Left ventricle myocardium inferior (tissue), 1 donor: ENCODE data around the gene SOX6. TPM values are rescaled to one million over a fixed set of nuclear protein-coding genes. Genes with fewer than 3 reads are reported as not detected.

Source experiments
- DNase-seq: peaks from one replicate; pipeline ENCODE4 v3.0.0-alpha.2; 2020
- H3K27ac ChIP-seq: fragments of 200-600 bp; replicated peaks from 2 replicates; pipeline ENCODE4 v1.8.0; 2021
- H3K27me3 ChIP-seq: fragments of 200-600 bp; 2 replicates; pipeline ENCODE4 v1.8.0; 2021; ENCODE audit warnings: low read depth
- H3K36me3 ChIP-seq: fragments of 200-600 bp; 2 replicates; pipeline ENCODE4 v1.8.0; 2021
- H3K4me1 ChIP-seq: fragments of 200-600 bp; 2 replicates; pipeline ENCODE4 v1.8.0; 2021
- H3K4me3 ChIP-seq: fragments of 200-600 bp; 2 replicates; pipeline ENCODE4 v1.8.0; 2021; ENCODE audit warnings: mild to moderate bottlenecking, moderate library complexity
- H3K9me3 ChIP-seq: fragments of 200-600 bp; replicated peaks from 2 replicates; pipeline ENCODE4 v1.8.0; 2021
- intact Hi-C: fragments of 100-400 bp; cut with micrococcal nuclease; formaldehyde crosslinking; loops from one replicate; pipeline ENCODE4 v1.11.0; 2022
- total RNA-seq: library from RNA; stranded (reverse); fragmentation: NEBNext Ultra II Directional; extraction: Animal tissue kit (Norgen Biotek cat#: 25700); gene quantifications from one replicate; pipeline ENCODE4 v1.2.1, GENCODE V29; 2021
- TF ChIP-seq, protein P1 (sequence below): fragments of 200-600 bp; IDR thresholded peaks from 2 replicates; pipeline ENCODE4 v1.8.0; 2021; ENCODE audit warnings: antibody characterized with exemption, mild to moderate bottlenecking, borderline replicate concordance
- donor health status: DM: no; HTN: yes; CAD: no; lungs with severe emphysema.

The SOX6 gene
- total RNA-seq, 1 donor from 2014 or later, result 20.2 TPM

- intact Hi-C loops, result no loop called here
- Histone ChIP-seq H3K9me3 (no peaks in the 10 kb centered on the region), H3K4me3 (no peak overlapping the region), H3K4me1 (peaks cover 30% of the 10 kb centered on the region), H3K36me3 (no peaks in the 10 kb centered on the region), H3K27me3 (no peaks in the 10 kb centered on the region), H3K27ac (peak overlapping the region; percentile 61)
- no peak for DNase-seq
- TF ChIP-seq, protein P1, sequence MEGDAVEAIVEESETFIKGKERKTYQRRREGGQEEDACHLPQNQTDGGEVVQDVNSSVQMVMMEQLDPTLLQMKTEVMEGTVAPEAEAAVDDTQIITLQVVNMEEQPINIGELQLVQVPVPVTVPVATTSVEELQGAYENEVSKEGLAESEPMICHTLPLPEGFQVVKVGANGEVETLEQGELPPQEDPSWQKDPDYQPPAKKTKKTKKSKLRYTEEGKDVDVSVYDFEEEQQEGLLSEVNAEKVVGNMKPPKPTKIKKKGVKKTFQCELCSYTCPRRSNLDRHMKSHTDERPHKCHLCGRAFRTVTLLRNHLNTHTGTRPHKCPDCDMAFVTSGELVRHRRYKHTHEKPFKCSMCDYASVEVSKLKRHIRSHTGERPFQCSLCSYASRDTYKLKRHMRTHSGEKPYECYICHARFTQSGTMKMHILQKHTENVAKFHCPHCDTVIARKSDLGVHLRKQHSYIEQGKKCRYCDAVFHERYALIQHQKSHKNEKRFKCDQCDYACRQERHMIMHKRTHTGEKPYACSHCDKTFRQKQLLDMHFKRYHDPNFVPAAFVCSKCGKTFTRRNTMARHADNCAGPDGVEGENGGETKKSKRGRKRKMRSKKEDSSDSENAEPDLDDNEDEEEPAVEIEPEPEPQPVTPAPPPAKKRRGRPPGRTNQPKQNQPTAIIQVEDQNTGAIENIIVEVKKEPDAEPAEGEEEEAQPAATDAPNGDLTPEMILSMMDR, result no peak
Measured at GRCh38 chr11:16346975-16347374, 9.4 kb downstream of the SOX6 start.

GRCh38 chr11:16341853-16342252 is 14.5 kb downstream of the SOX6 start:
- TF ChIP-seq, protein P1, result no peak
- Histone ChIP-seq H3K9me3 (no peaks in the 10 kb centered on the region), H3K4me1 (peaks cover 10% of the 10 kb centered on the region), H3K27ac (no peak overlapping the region), H3K27me3 (no peaks in the 10 kb centered on the region), H3K4me3 (no peak overlapping the region), H3K36me3 (no peaks in the 10 kb centered on the region)
- intact Hi-C loops, result no loop called here
- no peak for DNase-seq

DNA sequence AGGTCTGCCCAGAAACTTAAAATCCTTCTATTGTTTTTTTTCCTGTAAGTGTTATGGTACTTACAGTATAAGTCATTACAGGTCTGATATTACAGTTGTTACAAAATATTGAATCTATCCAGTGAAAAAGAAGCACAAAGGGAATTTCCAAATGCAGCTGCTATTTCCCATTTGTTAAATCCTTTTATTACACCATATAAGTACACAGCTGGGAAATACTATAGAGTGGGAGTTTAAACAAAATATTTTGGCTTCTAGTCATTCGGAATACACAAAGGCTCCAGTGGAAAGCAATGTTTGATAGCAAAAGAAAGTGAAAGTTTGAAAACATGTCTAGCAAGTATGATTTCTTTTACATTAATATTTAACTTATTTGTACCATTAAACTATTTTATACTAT is 18.0 kb downstream of the SOX6 start:
- DNase-seq, result no peak
- H3K27ac ChIP-seq, result no peak overlapping the region
- H3K27me3 ChIP-seq, result no peaks in the 10 kb centered on the region
- no peaks in the 10 kb centered on the region for H3K9me3 ChIP-seq
- TF ChIP-seq, protein P1, result no peak
- intact Hi-C loops, result no loop called here
- H3K36me3 ChIP-seq, result no peaks in the 10 kb centered on the region
- no peak overlapping the region for H3K4me3 ChIP-seq
- H3K4me1 ChIP-seq, result peaks cover 6% of the 10 kb centered on the region

GRCh38 chr11:16337421-16338213 is 18.7 kb downstream of the SOX6 start:
- H3K4me3 ChIP-seq, result no peak overlapping the region
- H3K9me3 ChIP-seq, result no peaks in the 10 kb centered on the region
- DNase-seq, result no peak
- H3K36me3 ChIP-seq, result no peaks in the 10 kb centered on the region
- intact Hi-C loops, result no loop called here
- peaks cover 6% of the 10 kb centered on the region for H3K4me1 ChIP-seq
- no peak overlapping the region for H3K27ac ChIP-seq
- H3K27me3 ChIP-seq, result no peaks in the 10 kb centered on the region
- TF ChIP-seq, protein P1, result no peak

- no peak for DNase-seq
- H3K27me3 ChIP-seq, result no peaks in the 10 kb centered on the region
- H3K4me1 ChIP-seq, result peaks cover 6% of the 10 kb centered on the region
- no peaks in the 10 kb centered on the region for H3K36me3 ChIP-seq
- TF ChIP-seq, protein P1, result no peak
- no peaks in the 10 kb centered on the region for H3K9me3 ChIP-seq
- intact Hi-C loops, result no loop called here
- H3K27ac ChIP-seq, result no peak overlapping the region
- H3K4me3 ChIP-seq, result no peak overlapping the region
Measured at GRCh38 chr11:16336721-16337120, 19.6 kb downstream of the SOX6 start.
